MM.1S (cell line): ENCODE data around the gene CACNG7.

Source experiments
- DNase-seq: peaks from one replicate; pipeline ENCODE4 v3.0.0-alpha.2; 2015
- H2AFZ ChIP-seq: fragments of 300-600 bp; sonication (generic); 2 replicates; pipeline ENCODE4 v1.6.0; 2016; ENCODE audit warnings: antibody characterized with exemption, low read length
- H3F3A ChIP-seq: fragments of 300-600 bp; sonication (generic); 2 replicates; pipeline ENCODE4 v1.6.1; 2016; ENCODE audit warnings: mild to moderate bottlenecking, antibody characterized with exemption, low read length, moderate library complexity, mixed read lengths; ENCODE audit not compliant: insufficient read depth
- H3K27ac ChIP-seq: fragments of 300-600 bp; sonication (generic); 2 replicates; pipeline ENCODE4 v1.5.1; 2016; ENCODE audit warnings: mild to moderate bottlenecking, low read length
- H3K27me3 ChIP-seq: fragments of 300-600 bp; sonication (generic); replicated peaks from 2 replicates; pipeline ENCODE4 v1.6.0; 2016; ENCODE audit warnings: low read length; ENCODE audit not compliant: insufficient read depth
- H3K36me3 ChIP-seq: fragments of 300-600 bp; sonication (generic); replicated peaks from 2 replicates; pipeline ENCODE4 v1.6.1; 2016; ENCODE audit warnings: mild to moderate bottlenecking, low read length, mixed read lengths; ENCODE audit not compliant: insufficient read depth
- H3K4me1 ChIP-seq: fragments of 300-600 bp; sonication (generic); 2 replicates; pipeline ENCODE4 v1.6.1; 2016; ENCODE audit warnings: low read length, mixed read lengths
- H3K4me2 ChIP-seq: fragments of 300-600 bp; sonication (generic); 2 replicates; pipeline ENCODE4 v1.6.0; 2016; ENCODE audit warnings: low read depth, low read length
- H3K4me3 ChIP-seq: fragments of 300-600 bp; sonication (generic); 2 replicates; pipeline ENCODE4 v1.5.1; 2016; ENCODE audit warnings: low read length, mixed read lengths
- H3K79me2 ChIP-seq: fragments of 300-600 bp; sonication (generic); 2 replicates; pipeline ENCODE4 v1.6.1; 2016; ENCODE audit warnings: mixed run types, low read length, mixed read lengths
- H3K9ac ChIP-seq: fragments of 300-600 bp; sonication (generic); 2 replicates; pipeline ENCODE4 v1.6.1; 2016; ENCODE audit warnings: low read length, mixed read lengths
- H3K9me2 ChIP-seq: fragments of 300-600 bp; sonication (generic); replicated peaks from 2 replicates; pipeline ENCODE4 v1.6.1; 2016; ENCODE audit warnings: mild to moderate bottlenecking, low read length, mixed read lengths; ENCODE audit not compliant: insufficient read depth
- H3K9me3 ChIP-seq: fragments of 300-600 bp; sonication (generic); replicated peaks from 2 replicates; pipeline ENCODE4 v1.6.1; 2016; ENCODE audit warnings: mild to moderate bottlenecking, low read length, mixed read lengths; ENCODE audit not compliant: insufficient read depth
- H4K20me1 ChIP-seq: fragments of 300-600 bp; sonication (generic); 2 replicates; pipeline ENCODE4 v1.6.1; 2016; ENCODE audit warnings: mild to moderate bottlenecking, low read length, moderate library complexity, mixed read lengths; ENCODE audit not compliant: insufficient read depth
- CTCF ChIP-seq: fragments of 300-600 bp; sonication (generic); IDR thresholded peaks from 2 replicates; pipeline ENCODE4 v1.5.1; 2016; ENCODE audit warnings: antibody characterized with exemption, low read length, mixed read lengths
- EZH2 ChIP-seq: fragments of 300-600 bp; sonication (generic); optimal IDR thresholded peaks from 2 replicates; pipeline ENCODE3; 2017; ENCODE audit warnings: low read depth, mild to moderate bottlenecking, antibody characterized with exemption, low read length, mixed read lengths
- EZH2phosphoT487 ChIP-seq: fragments of 300-600 bp; sonication (generic); IDR thresholded peaks from 2 replicates; pipeline ENCODE4 v1.6.1; 2018; ENCODE audit warnings: antibody characterized with exemption, low read length

CACNG7 gene

GRCh38 chr19:53908106-53908934 lies 758 bp upstream of the CACNG7 start:
- H3K4me3 ChIP-seq: no peak overlapping the region
- no peaks in the 10 kb centered on the region for H4K20me1 ChIP-seq
- no peaks in the 10 kb centered on the region for H3K36me3 ChIP-seq
- peaks cover 12% of the 10 kb centered on the region; the same call in 1 of the 2 replicates for H3K27me3 ChIP-seq
- no peaks in the 10 kb centered on the region for H3K4me1 ChIP-seq
- no peaks in the 10 kb centered on the region for H3K9me3 ChIP-seq
- H2AFZ ChIP-seq: no peak overlapping the region
- no peaks in the 10 kb centered on the region for H3K79me2 ChIP-seq
- no peaks in the 10 kb centered on the region for H3F3A ChIP-seq
- no peaks in the 10 kb centered on the region for H3K9me2 ChIP-seq
- DNase-seq: no peak
- TF ChIP-seq EZH2phosphoT487 (no peak), CTCF (no peak), EZH2 (no peak)
- H3K4me2 ChIP-seq: no peak overlapping the region
- no peak overlapping the region for H3K27ac ChIP-seq
- no peak overlapping the region for H3K9ac ChIP-seq

- H3K4me1 ChIP-seq: no peaks in the 10 kb centered on the region
- H3K9me2 ChIP-seq: no peaks in the 10 kb centered on the region
- no peaks in the 10 kb centered on the region for H3K79me2 ChIP-seq
- H3K9me3 ChIP-seq: no peaks in the 10 kb centered on the region
- H3K4me2 ChIP-seq: no peak overlapping the region
- H3K9ac ChIP-seq: no peak overlapping the region
- H4K20me1 ChIP-seq: no peaks in the 10 kb centered on the region
- no peak overlapping the region for H3K27ac ChIP-seq
- H3K27me3 ChIP-seq: peaks cover 12% of the 10 kb centered on the region; the same call in 1 of the 2 replicates
- no peaks in the 10 kb centered on the region for H3K36me3 ChIP-seq
- no peak for DNase-seq
- no peak overlapping the region for H3K4me3 ChIP-seq
- H3F3A ChIP-seq: no peaks in the 10 kb centered on the region
- no peak for TF ChIP-seq EZH2
- TF ChIP-seq EZH2phosphoT487: no peak
- no peak for TF ChIP-seq CTCF
- H2AFZ ChIP-seq: no peak overlapping the region
These were observed 542 bp downstream of the CACNG7 start for GRCh38 chr19:53909471-53910169.

DNA sequence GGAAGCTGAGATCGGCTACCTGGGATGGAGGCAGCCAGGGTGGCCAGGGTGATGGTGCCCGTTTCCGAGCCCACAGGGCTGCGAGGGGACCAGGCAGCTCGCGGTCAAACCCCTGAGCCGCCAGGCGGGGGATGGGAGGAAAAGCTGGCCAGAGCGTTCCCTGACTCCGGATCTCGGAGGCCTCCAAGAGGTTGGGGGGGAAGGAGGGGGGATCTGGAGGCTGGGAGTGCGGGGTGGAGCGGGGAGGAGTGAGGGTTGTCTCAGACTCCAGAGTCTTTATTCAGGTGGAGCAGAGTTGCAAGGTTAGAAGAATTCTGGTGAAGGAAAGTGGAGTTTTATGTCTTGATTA lies 1.1 kb downstream of the CACNG7 start:
- Histone ChIP-seq H2AFZ (no peak overlapping the region), H3K9me3 (no peaks in the 10 kb centered on the region), H3K9ac (no peak overlapping the region), H3K79me2 (no peaks in the 10 kb centered on the region), H4K20me1 (no peaks in the 10 kb centered on the region), H3K27ac (no peak overlapping the region), H3F3A (no peaks in the 10 kb centered on the region), H3K27me3 (peaks cover 12% of the 10 kb centered on the region; the same call in 1 of the 2 replicates), H3K4me3 (no peak overlapping the region), H3K36me3 (no peaks in the 10 kb centered on the region), H3K4me2 (no peak overlapping the region), H3K9me2 (no peaks in the 10 kb centered on the region), H3K4me1 (no peaks in the 10 kb centered on the region)
- no peak for DNase-seq
- TF ChIP-seq EZH2phosphoT487 (no peak), CTCF (no peak), EZH2 (no peak)
